Measurements from ENCODE around the gene BLTP2. TPM values are rescaled to one million over a fixed set of nuclear protein-coding genes. Genes with fewer than 3 reads are reported as not detected.

The BLTP2 gene
- total RNA-seq, 1 experiment from 2014 or later: 140 TPM

DNA sequence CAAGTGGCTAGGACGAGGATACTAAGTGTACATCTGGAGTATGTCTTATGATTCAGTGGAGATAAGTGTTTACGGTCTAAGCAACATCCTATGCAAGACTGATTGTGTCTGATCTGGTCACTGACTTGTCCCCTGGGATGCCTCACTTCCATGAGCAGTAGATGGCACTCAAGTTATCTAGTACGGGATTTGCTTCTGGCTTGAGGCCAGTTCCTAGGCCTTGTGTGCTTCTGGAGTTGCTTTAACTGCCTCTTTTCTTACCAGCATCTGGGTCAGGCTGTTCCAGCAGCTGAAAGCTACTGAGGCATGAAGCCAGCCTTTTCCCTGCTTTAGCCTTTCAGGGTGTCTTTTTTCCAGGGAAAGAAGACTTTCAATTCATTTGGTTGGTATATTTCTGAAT, 40.0 kb upstream of the BLTP2 start:
- RAD21 ChIA-PET (ENCODE audit: low non-redundant PET in 1 of 2, low total read pairs in 2 of 2, uncharacterized antibody in 2 of 2, unreplicated experiment in 2 of 2): no interaction called here
- H3K4me1 ChIP-seq (ENCODE audit: control insufficient read depth in 1 of 2, insufficient read depth in 2 of 2, low read length in 2 of 2): no peaks in the 10 kb centered on the region
- no peak overlapping the region for H3K9ac ChIP-seq (ENCODE audit: low read length)
- H3K4me2 ChIP-seq (ENCODE audit: low read length): no peak overlapping the region
- no peaks in the 10 kb centered on the region for H4K20me1 ChIP-seq (ENCODE audit: insufficient read depth)
- H3K36me3 ChIP-seq (ENCODE audit: control insufficient read depth in 1 of 2, insufficient read depth in 2 of 2, low read length in 2 of 2): peaks cover 84% of the 10 kb centered on the region in 2 experiments
- BruUV-seq (replicated peaks): no TSS peak
- no peak overlapping the region for H3K4me3 ChIP-seq (replicated peaks in 1 of 2; ENCODE audit: low read depth in 1 of 2, low read length in 2 of 2)
- TF ChIP-seq, protein P1, sequence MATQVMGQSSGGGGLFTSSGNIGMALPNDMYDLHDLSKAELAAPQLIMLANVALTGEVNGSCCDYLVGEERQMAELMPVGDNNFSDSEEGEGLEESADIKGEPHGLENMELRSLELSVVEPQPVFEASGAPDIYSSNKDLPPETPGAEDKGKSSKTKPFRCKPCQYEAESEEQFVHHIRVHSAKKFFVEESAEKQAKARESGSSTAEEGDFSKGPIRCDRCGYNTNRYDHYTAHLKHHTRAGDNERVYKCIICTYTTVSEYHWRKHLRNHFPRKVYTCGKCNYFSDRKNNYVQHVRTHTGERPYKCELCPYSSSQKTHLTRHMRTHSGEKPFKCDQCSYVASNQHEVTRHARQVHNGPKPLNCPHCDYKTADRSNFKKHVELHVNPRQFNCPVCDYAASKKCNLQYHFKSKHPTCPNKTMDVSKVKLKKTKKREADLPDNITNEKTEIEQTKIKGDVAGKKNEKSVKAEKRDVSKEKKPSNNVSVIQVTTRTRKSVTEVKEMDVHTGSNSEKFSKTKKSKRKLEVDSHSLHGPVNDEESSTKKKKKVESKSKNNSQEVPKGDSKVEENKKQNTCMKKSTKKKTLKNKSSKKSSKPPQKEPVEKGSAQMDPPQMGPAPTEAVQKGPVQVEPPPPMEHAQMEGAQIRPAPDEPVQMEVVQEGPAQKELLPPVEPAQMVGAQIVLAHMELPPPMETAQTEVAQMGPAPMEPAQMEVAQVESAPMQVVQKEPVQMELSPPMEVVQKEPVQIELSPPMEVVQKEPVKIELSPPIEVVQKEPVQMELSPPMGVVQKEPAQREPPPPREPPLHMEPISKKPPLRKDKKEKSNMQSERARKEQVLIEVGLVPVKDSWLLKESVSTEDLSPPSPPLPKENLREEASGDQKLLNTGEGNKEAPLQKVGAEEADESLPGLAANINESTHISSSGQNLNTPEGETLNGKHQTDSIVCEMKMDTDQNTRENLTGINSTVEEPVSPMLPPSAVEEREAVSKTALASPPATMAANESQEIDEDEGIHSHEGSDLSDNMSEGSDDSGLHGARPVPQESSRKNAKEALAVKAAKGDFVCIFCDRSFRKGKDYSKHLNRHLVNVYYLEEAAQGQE (IDR thresholded peaks at IDR 0.05; ENCODE audit: low read depth): no peak
- TF ChIP-seq, protein P2, sequence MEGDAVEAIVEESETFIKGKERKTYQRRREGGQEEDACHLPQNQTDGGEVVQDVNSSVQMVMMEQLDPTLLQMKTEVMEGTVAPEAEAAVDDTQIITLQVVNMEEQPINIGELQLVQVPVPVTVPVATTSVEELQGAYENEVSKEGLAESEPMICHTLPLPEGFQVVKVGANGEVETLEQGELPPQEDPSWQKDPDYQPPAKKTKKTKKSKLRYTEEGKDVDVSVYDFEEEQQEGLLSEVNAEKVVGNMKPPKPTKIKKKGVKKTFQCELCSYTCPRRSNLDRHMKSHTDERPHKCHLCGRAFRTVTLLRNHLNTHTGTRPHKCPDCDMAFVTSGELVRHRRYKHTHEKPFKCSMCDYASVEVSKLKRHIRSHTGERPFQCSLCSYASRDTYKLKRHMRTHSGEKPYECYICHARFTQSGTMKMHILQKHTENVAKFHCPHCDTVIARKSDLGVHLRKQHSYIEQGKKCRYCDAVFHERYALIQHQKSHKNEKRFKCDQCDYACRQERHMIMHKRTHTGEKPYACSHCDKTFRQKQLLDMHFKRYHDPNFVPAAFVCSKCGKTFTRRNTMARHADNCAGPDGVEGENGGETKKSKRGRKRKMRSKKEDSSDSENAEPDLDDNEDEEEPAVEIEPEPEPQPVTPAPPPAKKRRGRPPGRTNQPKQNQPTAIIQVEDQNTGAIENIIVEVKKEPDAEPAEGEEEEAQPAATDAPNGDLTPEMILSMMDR (IDR thresholded peaks at IDR 0.05 in 2 of 3, conservative IDR thresholded peaks at IDR 0.05 in 1 of 3; ENCODE audit: borderline replicate concordance in 1 of 3, insufficient read depth in 1 of 3, low read depth in 2 of 3, low read length in 2 of 3): peak in 1 of 3 experiments; percentile 5; a peak in 1 of 6 replicates
- TF ChIP-seq RAD21 (IDR thresholded peaks at IDR 0.05; ENCODE audit: low read depth): peak; percentile 25; the same call in 1 of the 2 replicates
- no peaks in the 10 kb centered on the region for H3K79me2 ChIP-seq (ENCODE audit: insufficient read depth, low read length)
- no peaks in the 10 kb centered on the region for H3K9me2 ChIP-seq (ENCODE audit: insufficient read depth)
- no peak overlapping the region for H2AFZ ChIP-seq (ENCODE audit: low read depth, low read length, poor library complexity, severe bottlenecking)
- no peak for DNase-seq (ENCODE audit: low read depth, low spot score)
- POLR2A ChIA-PET: no interaction called here
- CTCF ChIA-PET: no interaction called here
- H3K27me3 ChIP-seq (ENCODE audit: insufficient read depth, low read length): no peaks in the 10 kb centered on the region
- H3K27ac ChIP-seq (ENCODE audit: low read depth, low read length): no peak overlapping the region
- ATAC-seq: no peak
- intact Hi-C loops (cut with micrococcal nuclease): no loop called here
- no peaks in the 10 kb centered on the region for H3K9me3 ChIP-seq (ENCODE audit: control insufficient read depth in 1 of 2, insufficient read depth in 1 of 2, low read depth in 1 of 2, low read length in 2 of 2)

All from HCT116 (cell line).